ENCODE measurements around the gene CGB7. TPM values are rescaled to one million over a fixed set of nuclear protein-coding genes. Genes with fewer than 3 reads are reported as not detected.

CGB7 gene
- total and polyA plus RNA-seq, 9 of the 15 experiments (the other 6 are each of a cell fraction or from before 2014, with no cell fraction given), result not detected

DNA sequence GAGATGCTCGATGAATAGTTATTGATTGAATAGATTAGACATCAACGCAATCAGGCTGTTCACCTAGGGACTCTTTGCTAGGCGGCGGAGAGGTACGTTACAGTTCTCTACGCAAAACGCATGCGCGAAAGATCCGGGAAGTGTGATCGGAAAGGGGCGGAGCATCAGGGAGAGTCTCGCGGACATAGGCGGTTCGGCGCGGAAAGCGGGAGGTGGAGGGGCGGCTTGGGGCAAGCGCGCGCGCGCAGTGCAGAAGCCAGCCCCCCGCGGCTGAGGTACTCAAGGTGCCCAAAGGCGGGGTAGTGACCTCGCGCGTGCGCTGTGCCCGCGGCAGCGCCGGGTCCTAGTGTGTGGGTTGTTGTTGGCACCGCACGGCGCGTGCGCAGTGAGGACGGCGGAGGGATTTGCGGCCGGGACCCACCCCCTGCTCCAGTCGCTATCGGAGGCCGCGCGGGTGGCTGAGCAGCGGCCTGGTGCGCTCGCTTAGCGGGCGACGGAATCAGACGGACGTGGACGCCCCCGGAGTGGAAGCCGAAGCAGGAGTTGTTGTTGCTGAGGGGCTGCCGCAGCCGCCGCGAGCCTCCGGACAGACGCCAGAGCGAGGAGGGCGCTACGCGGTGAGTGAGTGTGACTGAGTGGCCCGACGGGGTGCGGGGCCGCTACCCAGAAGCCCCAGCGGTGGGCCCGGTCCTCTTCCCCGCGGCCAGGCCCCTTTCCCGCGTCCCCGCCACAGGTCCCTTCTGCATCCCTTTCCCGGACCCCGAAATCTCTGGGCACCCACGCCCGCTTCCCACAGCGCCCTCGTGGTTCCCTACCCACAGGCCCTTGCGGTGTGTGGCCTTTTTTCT lies 27.7 kb upstream of the CGB7 start, which contains the start of gene SNRNP70 (continued):
- TF ChIP-seq, protein P1, sequence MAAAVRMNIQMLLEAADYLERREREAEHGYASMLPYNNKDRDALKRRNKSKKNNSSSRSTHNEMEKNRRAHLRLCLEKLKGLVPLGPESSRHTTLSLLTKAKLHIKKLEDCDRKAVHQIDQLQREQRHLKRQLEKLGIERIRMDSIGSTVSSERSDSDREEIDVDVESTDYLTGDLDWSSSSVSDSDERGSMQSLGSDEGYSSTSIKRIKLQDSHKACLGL (CRISPR knock-in tag; IDR thresholded peaks at IDR 0.05; ENCODE audit: borderline replicate concordance, poor library complexity, severe bottlenecking), result no peak
- TF ChIP-seq THRB (CRISPR knock-in tag; conservative IDR thresholded peaks at IDR 0.05) (peak; percentile 73; the same call in 1 of the 2 replicates), FOSL1 (tag; conservative IDR thresholded peaks at IDR 0.05) (no peak; the same call in none of the 2 replicates), ZNF76 (CRISPR knock-in tag; IDR thresholded peaks at IDR 0.05; ENCODE audit: borderline replicate concordance) (peak; percentile 91; the same call in 1 of the 2 replicates), STAG1 (CRISPR knock-in tag; IDR thresholded peaks at IDR 0.05; ENCODE audit: borderline replicate concordance) (no peak), ZNF655 (CRISPR knock-in tag; IDR thresholded peaks at IDR 0.05) (no peak), NFE2L1 (tag; IDR thresholded peaks at IDR 0.05; ENCODE audit: borderline replicate concordance, low read depth) (no peak), HDAC1 (IDR thresholded peaks at IDR 0.05) (peak in 1 of 2 experiments; percentile 91; a peak in 2 of 4 replicates), STAT5B (CRISPR knock-in tag; IDR thresholded peaks at IDR 0.05) (no peak), EZH2 (IDR thresholded peaks at IDR 0.05; ENCODE audit: borderline replicate concordance, low read depth, low read length) (no peak), ZBTB12 (CRISPR knock-in tag; IDR thresholded peaks at IDR 0.05) (no peak), POLR2B (IDR thresholded peaks at IDR 0.05; ENCODE audit: low read depth, partially characterized antibody) (peak; percentile 98), MTA1 (IDR thresholded peaks at IDR 0.05; ENCODE audit: borderline replicate concordance) (0 out of 2 replicates have a peak, but pooled peaks have one; percentile 62), FIP1L1 (IDR thresholded peaks at IDR 0.05; ENCODE audit: low read depth, low read length, poor library complexity, severe bottlenecking) (no peak), NFRKB (IDR thresholded peaks at IDR 0.05; ENCODE audit: low read depth) (peak; percentile 17; the same call in 1 of the 2 replicates), GTF2F1 (IDR thresholded peaks at IDR 0.05; ENCODE audit: low read depth, low read length) (no peak), TAF7 (tag; IDR thresholded peaks at IDR 0.05) (peak; percentile 97)
- TF ChIP-seq, protein P2, sequence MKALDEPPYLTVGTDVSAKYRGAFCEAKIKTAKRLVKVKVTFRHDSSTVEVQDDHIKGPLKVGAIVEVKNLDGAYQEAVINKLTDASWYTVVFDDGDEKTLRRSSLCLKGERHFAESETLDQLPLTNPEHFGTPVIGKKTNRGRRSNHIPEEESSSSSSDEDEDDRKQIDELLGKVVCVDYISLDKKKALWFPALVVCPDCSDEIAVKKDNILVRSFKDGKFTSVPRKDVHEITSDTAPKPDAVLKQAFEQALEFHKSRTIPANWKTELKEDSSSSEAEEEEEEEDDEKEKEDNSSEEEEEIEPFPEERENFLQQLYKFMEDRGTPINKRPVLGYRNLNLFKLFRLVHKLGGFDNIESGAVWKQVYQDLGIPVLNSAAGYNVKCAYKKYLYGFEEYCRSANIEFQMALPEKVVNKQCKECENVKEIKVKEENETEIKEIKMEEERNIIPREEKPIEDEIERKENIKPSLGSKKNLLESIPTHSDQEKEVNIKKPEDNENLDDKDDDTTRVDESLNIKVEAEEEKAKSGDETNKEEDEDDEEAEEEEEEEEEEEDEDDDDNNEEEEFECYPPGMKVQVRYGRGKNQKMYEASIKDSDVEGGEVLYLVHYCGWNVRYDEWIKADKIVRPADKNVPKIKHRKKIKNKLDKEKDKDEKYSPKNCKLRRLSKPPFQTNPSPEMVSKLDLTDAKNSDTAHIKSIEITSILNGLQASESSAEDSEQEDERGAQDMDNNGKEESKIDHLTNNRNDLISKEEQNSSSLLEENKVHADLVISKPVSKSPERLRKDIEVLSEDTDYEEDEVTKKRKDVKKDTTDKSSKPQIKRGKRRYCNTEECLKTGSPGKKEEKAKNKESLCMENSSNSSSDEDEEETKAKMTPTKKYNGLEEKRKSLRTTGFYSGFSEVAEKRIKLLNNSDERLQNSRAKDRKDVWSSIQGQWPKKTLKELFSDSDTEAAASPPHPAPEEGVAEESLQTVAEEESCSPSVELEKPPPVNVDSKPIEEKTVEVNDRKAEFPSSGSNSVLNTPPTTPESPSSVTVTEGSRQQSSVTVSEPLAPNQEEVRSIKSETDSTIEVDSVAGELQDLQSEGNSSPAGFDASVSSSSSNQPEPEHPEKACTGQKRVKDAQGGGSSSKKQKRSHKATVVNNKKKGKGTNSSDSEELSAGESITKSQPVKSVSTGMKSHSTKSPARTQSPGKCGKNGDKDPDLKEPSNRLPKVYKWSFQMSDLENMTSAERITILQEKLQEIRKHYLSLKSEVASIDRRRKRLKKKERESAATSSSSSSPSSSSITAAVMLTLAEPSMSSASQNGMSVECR (CRISPR knock-in tag; IDR thresholded peaks at IDR 0.05), result peak; percentile 94
